HG02938 (cell line): ENCODE results near the gene TMEM219.

ENCODE experiments used
- ATAC-seq: cut with Tn5 transposase; IDR thresholded peaks from one replicate; pipeline ENCODE4 v1.9.1; 2021; ENCODE audit warnings: mild to moderate bottlenecking, moderate library complexity; ENCODE audit not compliant: unreplicated experiment

The TMEM219 gene

DNA sequence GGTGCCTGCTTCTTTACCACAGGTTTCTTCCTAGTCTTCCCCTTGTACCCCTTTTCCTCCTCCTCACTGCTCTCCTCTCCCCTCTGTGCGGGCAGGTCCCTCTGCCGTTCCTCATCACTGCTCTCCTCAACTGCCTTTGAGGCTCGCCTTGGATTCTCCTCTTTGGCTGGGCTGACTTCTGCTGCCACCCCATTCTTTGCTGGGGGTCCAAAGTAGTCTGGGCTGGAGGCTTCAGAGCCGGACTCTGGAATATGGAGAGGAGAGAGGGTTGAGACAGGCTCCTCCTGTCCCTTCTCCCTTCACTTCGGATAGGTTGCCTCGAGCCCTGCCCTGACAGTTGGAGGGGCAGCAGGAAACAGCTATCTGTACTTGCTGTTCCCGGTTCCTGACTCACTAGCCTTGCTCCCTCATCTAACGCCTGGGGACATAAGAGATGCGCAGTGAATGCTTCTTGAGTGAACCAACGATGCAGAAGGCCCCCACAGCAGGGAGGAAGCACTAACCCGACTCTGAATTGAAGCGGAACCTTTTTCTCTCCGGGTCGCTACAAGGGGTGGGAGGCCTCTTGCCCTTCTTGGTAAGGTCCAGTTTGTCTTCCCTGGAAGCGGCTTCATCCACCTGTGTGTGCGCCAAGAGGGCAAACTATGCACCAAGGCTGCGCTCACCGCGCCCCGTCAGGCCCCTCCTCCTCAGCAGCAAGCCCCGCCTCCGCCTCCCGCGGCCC lies 32.9 kb downstream of the TMEM219 start:
- no peak for ATAC-seq

DNA sequence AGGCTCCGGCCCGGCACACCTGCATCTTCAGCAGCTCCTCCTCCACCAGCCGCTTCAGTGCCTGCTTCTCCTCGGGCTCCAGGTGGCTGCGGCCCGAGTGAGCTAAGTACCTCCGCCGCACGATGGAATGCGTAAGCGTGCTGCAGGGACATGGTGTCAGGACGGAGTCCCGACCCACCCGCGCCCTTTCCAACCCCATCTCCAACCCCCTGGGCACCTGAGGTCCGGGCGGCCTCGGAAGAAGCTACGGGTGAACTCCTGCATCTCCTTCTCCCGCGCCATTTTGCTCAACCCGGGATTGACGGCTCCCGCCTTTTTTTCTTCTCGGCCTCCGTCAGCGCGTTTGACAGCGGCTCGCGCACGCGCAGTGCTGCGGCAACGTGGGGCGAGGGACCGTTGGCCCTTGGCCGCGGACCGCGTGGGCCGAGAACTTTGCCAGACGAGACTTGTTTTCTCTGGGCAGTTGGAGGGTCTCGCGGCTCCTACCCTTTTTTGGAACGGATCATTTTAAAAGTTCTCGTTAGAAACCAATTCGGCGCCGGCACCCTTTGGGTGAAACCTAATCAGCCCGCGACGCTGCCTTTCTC lies 33.5 kb downstream of the TMEM219 start, which contains the start of gene HIRIP3:
Gene HIRIP3, minus strand, starts transcription at position 294 of the 587 bp plus-strand sequence. Its CDS starts 12 bp downstream, at position 282.
- peak; percentile 43 for ATAC-seq

DNA sequence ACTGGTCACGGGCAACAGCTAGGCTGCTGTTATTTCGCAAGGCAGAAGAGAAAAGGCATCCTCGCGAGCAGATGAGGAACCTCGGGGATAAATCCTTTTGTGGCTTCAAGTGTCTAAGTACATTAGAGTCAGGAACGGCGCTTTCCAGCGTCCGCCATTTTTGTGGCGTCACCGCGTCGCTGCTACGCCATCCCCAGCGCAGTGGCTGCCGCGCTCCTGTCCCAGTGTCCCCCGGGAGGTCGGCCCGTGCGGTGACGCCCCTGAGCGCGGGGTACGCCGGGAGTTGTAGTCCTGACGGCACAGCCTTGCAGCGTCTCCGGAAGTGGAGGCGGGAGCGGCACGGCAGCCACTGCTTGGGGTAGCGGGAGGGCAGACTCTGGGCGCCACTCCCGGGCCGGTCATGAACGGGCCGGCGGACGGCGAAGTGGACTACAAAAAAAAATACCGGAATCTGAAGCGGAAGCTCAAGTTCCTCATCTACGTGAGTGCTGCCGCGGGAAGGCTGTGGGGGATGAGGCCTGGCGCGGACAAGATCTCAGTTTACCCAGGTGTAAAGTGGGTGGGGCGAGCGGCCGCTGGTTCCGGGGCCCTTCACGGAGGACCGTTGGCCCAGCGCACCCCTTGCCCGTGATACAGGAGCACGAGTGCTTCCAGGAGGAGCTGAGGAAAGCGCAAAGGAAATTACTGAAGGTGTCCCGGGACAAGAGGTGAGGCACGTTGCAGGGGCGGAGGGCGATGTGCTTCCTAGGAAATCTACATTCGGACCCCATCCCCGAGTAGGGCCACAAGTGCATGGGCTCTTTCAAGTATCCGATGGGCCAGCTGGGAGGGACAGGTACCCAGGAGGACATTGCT lies 34.3 kb downstream of the TMEM219 start, which contains the start of gene INO80E:
Gene INO80E, plus strand, starts transcription at position 331 of the 855 bp plus-strand sequence. Its CDS starts 70 bp downstream, at position 401.
- ATAC-seq = peak; percentile 88

DNA sequence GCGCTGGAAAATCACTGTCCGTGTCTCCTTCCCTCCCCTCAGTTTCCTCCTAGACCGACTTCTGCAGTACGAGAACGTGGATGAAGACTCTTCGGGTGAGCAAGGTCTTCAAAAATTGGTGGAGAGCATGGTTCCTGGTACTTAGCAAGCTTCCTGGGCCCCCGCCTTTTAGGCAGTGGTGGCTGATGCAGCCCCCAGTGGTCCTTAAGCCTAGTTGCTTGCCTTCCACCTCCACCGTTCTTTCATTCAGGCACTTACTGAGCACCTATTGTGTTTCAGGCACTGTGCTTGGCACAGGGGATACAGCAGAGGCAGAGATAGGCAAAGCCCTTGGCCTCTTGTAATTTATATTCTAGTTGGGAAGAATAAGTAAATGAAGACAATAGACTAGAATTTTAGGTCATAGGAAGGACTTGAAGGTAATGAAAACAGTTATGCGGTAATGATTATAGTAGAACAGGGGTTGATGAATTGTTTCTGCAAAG lies 34.9 kb downstream of the TMEM219 start:
- no peak for ATAC-seq

DNA sequence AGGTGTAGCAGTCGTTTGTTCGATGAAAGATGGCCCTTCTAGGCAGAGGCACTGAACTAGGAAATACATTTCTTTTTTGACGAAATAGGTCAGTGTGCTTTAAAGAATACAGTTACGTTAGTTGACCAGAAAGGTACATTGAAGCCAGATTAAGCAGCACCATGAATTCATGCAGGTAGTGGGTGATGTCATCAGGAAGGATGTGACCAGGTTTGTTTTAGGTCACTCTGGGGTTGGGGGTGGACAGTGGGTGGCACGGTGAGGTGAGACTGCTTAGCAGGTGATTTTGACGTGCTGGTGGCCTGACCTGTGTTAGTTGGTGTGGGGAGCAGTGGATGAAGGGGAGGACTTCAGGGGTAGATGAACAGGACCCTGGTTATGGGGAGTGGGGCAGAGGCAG lies 37.7 kb downstream of the TMEM219 start:
- ATAC-seq = no peak

DNA sequence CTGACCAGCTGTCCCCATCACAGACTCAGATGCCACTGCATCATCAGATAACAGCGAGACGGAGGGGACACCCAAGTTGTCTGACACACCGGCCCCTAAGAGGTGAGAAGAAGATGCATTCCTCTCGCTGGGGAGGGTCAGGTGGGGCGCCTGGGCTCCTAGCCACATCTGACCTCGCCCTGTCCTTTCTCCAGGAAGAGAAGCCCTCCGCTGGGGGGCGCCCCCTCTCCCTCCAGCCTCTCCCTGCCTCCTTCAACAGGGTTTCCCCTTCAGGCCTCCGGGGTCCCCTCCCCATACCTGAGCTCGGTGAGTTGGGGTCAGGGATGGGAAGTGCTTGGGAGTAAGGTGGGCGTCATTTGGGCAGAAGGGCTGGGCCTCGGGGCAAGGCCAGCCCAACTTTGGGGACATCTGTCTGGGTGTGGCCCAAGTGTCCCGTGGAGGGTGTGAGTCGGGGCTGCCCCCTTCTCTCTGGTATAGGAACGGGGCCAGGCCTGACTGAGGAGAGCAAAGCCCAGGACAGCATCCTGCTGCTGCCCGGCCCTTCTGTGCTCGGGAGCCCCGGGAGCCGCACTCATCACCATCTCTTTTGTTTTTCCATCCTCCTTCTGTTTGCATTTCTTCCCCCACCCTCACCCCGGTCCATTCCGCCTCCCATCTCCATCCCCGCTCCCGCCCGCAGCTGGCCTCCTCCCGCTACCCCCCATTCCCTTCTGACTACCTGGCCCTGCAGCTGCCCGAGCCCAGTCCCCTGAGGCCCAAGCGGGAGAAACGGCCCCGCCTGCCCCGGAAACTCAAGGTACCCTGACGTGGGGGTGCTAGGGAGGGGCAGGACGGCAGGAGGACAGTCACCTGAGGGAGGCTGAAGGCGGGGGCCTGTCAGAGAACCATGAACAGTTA lies 39.1 kb downstream of the TMEM219 start:
- ATAC-seq = no peak

DNA sequence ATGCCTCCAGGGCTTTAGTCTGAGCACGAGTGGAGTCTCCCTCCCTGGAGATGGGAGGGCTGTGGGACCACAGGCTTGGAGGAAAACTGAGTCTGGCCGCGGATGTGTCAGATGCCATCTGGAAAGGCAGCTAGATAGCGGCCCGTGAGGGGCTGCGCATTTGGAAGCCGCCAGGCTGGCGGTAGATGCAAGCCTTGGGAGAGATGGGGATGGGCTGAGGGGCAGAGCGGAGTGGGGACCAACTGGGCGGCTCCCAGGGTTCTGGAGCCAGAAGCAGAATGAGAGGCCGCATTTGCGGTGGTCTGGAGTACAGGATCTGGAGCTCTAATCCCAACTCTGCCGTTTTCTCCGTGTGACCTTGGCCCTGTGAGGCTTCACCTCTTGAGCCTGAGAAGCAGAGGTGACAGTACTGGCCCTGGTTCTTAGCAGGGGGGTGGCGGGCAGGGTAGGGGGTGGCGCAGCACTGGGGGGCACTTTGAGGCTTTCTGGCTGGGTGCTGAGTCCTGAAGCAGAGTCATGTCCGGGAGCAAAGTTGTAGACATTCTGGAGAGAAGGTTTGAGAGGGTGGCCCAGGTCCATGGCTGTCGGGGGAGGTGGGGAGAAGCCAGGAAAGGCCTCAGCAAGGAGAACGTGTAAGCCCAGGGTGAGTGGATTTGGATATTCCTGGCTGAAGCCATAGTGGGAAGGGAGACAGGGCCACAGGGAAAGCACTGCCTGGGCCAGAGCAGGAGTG lies 40.9 kb downstream of the TMEM219 start:
- ATAC-seq = no peak

DNA sequence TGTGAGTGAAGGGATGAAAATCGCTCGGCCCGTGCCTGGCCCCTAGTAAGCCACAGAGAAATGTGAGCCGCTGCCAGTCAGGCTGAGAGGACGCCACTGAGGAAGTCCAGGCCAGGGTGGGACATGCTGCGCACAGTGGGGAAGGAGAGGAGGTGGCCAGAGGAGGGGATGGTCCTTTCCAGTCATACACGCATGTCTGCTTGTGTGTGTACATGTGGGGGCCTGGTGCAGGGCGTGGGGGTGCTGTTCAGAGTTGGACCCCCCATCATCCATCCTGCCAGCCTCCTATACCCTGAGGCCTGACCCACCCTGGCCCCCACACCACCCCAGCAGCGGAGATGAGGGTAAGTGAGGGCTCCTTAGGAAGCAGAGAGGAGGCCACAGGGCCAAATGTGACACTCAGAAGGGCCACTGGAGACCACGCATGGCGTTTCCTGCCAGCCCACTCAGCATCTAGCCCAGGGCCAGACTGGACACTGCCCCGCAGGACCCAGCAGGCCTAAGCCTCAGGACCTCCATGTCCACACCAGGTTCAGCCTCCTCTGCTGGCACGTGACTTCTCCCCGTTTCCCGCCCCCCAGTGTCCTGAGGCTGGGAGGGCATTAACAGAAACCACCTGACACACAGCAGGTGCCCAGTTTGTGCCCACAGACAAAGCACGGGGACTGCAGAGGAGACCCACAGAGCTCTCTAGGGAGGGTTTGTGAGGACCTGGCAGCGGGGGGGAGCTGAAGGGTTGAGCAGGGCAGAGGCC lies 42.0 kb downstream of the TMEM219 start:
- no peak for ATAC-seq

DNA sequence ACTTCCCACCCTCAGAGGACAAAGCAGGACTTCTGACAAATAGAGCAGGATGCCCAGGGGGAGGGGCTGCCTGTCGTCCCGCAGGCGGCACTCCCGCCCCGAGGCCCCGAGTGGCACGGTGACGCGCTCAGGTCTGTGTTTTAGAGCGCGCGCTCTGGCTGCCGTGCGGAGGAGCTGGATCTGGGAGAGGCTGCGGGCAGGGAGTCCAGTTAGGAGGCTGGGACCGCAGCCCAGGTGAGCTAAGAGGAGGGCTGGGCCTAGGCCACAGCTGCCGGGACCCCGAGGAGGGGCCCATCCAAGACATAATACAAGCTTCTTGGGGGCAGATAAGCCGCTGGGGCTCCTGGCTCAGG lies 42.5 kb downstream of the TMEM219 start:
- no peak for ATAC-seq

DNA sequence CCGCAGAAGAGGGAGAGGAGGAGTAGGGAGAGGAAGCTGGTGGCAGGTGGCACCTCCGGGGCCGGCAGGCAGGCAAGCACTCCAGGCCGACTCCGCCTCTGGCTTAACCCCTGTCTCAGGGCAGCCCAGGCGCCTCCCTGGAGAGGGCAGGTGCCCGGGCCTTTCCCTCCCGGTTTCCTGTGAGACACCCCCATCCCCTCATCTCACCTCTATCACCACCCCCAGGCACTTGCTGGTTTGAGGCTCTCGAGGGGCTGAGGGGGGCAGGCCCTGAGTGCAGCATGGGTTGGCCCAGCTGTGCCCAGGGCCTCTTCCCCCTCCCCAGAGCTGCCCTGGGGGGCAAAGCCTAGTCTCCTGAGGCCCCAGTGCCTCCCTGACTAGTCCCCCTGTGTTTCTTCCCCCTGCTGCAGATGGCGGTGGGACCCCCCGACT lies 42.9 kb downstream of the TMEM219 start:
- ATAC-seq = no peak

DNA sequence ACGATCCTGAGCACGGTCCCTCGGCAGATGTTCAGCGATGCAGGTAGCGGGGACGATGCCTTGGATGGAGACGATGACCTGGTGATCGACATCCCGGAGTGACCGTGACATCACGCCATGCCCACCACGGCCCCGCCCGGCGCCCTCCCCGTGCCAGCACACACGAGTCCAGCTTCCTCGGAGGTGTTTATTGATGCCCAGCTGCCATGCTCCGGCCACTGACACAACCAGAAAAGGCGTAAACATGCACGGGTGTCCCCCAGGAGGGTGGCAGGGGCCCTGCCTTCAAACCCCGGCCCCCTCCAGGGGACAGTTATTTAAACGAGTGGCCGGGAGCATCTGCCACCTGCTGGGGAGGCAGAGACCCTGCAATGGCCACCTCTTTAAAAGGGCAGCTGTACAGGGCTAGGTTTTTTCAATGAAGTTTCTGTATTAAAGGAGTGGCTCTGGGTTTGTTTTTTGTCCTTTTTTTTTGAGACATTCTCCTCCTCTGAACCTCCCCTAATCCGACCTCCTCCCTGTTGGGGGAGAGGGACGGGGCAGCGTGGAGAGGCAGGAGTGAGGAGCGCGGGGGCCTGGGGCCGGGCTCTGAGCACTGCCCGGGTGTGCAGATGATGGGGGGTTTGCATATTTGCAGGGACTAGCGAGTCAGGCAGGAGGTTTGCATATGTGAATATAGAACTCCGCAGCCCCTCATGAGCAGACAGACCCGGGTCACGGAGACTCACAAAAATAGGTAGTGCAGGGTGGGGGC lies 43.6 kb downstream of the TMEM219 start:
- no peak for ATAC-seq

DNA sequence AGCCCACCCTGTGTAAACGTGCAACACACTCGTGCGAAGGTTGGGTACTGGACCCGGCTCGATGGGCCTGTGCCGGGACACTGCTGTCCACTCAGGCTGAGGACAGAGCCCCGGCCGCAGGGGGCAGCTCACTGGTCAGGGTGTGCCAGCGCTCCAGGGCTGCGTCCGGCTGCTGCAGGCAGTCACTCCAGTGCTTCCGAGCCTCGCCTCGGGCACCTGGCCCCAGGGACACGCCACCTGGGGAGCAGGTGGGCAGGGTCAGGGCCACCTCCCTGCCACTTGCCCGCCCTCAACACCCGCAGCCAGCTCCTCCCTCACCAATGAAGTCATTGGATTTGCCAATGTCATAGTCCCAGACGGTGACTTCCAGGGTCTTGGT lies 44.2 kb downstream of the TMEM219 start:
- ATAC-seq = no peak

DNA sequence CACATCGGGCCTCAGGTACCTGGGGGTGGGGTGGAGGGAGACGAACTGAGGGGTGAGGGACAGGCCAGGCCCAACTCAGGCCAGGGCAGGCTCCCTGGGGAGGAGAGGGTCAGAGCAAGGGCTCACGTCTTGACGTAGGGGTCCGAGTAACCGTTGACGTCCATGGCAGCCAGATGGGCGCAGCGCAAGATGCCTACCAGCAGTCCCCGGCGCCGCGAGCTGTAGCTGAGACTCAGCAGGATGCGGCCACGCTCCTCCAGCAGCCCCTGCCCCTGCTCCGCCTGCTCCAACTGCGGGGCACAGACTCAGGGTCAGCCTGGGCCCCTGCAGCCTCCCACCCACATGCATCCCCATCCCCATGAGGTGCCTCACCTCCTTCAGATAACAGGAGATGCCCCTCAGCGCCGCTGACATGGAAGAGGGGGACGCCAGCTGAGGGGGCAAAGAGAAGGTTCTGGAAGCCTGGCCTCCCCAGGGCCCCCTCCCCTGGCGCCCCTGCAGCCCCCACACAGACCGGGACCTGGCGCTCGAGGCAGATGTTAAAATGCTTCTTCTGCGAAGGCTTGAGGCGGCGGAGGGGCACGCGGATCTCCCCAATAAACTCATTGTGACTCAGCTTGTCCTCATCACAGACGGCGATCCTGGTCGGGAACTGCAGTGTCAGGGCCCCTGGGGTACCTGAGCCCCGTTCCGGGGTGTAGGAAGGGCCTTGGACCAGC lies 44.9 kb downstream of the TMEM219 start:
- ATAC-seq = no peak

DNA sequence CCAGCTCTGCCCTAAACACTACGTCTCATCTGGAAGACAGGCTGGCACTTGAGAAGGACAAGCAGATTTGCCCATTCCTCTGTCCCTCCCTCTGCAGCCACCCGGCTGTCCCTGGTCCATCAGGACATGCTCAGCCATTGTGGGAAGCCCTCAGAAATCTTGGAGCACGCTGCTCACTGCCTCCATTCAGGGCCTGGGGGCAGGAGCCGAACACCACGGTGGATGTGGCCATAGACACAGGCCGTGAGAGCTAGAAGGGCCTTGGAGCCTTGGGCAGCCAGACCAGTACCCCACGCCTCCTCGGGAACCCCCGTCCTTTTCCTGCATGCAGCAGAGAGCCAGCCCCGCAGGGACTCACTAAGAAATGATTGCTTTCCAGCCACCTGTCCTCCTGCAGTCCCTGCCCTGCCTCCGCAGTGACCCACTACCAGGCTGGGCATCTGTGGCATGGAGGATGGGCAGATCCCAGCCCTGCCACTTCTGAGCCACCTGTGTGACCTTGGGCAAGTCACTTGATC lies 45.6 kb downstream of the TMEM219 start:
- ATAC-seq = no peak

DNA sequence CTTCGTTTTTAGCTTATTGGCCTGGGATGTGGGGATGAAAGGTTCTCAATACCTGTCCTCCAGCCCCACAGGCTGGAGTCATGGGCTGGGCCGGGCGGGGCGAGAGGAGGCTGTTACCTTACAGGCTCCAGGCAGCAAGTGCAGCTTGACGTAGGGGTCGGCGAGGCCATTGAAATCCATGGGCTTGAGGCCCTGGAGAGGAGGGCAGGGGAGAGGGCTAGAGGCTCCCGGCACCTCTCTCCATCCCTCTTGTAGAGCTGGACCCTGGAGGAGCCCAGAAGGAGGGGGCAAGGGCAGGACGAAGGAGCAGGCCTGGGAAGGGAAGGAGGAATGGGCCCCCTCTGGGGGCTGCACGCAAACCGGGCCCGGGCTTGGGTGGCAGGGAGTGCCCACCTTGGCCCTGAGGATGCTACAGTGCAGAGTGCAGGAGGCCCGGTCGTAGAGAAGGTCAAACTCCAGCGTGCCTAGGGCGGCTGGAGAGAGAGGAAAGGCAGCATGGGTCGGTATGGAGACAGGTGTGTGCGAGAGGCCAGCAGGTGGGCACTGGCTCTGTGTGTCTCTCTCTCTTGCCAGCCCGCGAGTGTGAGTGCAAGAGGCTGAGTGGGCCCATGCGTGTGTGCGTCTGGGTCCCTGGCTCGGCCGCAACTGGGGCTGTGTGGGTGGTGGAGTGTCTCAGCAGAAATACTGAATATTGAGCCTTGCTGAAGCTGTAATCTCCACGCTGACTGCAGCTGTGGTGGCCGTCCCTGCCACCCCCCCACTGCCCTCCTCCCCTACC lies 47.4 kb downstream of the TMEM219 start:
- no peak for ATAC-seq

DNA sequence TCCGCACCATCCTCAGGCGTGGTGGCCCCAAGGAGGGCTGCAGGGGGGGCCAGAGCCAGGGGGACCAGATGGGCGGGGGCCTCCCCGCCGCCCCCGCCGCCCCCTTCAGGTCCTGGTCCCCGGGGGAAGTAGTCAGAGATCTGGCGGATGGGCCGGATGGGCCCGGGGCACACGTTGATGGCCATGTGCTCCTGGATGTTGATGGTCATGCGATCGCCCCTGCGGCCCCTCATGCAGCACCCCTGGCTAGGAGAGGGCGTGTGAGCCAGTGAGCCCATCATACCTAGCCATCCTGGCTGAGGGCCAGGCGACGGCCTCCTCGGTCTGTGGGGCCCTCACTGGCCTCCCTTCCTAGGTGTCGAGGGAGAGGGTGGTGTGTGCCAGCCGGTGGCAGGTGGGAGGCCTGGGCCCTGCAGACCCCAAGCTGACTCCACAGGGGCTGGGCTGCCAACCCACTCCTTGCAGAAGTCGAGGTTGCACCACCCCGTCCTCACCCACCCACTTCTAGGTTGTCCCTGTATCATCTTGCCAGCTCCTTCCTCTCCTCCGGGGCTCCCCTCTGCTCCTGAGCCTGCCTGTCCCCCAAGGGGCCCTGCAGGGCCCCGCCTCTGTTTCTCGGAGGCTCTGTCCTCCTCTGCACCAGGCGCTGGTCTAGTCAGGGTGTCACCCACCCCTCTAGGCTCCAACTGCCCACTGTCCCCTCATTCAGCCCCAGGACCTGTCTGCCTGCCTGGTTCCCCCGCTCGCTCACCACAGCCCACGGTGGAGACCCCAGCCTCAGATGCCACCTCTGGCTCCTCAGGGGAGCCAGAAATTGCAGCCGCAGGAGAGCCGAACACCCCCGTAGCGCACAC lies 48.3 kb downstream of the TMEM219 start:
- no peak for ATAC-seq
